Keratinocyte (primary cell): Measurements from ENCODE around the gene TLE6. TPM values are rescaled to one million over a fixed set of nuclear protein-coding genes. Genes with fewer than 3 reads are reported as not detected.

Source experiments
- DNase-seq: peaks from one replicate; pipeline ENCODE4 v3.0.0-alpha.2; 2011; ENCODE audit warnings: low read depth, missing footprints, low spot score
- FAIRE-seq: peaks from 2 replicates; lab custom pipeline; 2011; peaks lifted over from hg19 to GRCh38; lab: Jason Lieb, UNC
- H2AFZ ChIP-seq: 2 replicates; pipeline ENCODE4 v1.6.0; 2012; ENCODE audit warnings: low read length, control low read depth, inconsistent platforms; ENCODE audit not compliant: control insufficient read depth
- H3K27ac ChIP-seq: 2 replicates; pipeline ENCODE4 v1.5.1; 2011; ENCODE audit warnings: low read length; ENCODE audit not compliant: control insufficient read depth, insufficient read depth
- H3K27me3 ChIP-seq: 3 replicates; pipeline ENCODE4 v1.6.0; 2011; ENCODE audit warnings: low read length; ENCODE audit not compliant: control insufficient read depth, insufficient read depth; ENCODE audit errors: extremely low read depth
- H3K36me3 ChIP-seq, 2 experiments: 2 replicates in 1 of 2; 3 replicates in 1 of 2; pipeline ENCODE4 v1.5.1; 2011; ENCODE audit warnings: low read length in 2 of 2, mild to moderate bottlenecking in 1 of 2; ENCODE audit not compliant: control insufficient read depth in 2 of 2, insufficient read depth in 2 of 2; ENCODE audit errors: extremely low read depth in 1 of 2
- H3K4me1 ChIP-seq: 3 replicates; pipeline ENCODE4 v1.5.1; 2011; ENCODE audit warnings: low read length; ENCODE audit not compliant: control insufficient read depth, insufficient read depth; ENCODE audit errors: extremely low read depth
- H3K4me2 ChIP-seq: 3 replicates; pipeline ENCODE4 v1.6.0; 2011; ENCODE audit warnings: low read depth, low read length; ENCODE audit not compliant: control insufficient read depth, insufficient read depth; ENCODE audit errors: extremely low read depth
- H3K4me3 ChIP-seq, 3 experiments: fragments of 200-600 bp in 1 of 3; sonication (generic) in 1 of 3; 2 replicates in 2 of 3; 3 replicates in 1 of 3; pipeline ENCODE4 v1.5.1; 2011 to 2016; ENCODE audit warnings: low read length in 3 of 3, mild to moderate bottlenecking in 3 of 3, control low read depth in 2 of 3, inconsistent platforms in 1 of 3, low read depth in 1 of 3, mixed read lengths in 1 of 3, mixed run types in 1 of 3, moderate library complexity in 1 of 3; ENCODE audit not compliant: control insufficient read depth in 2 of 3, insufficient read depth in 2 of 3; ENCODE audit errors: extremely low read depth in 1 of 3
- H3K79me2 ChIP-seq: 2 replicates; pipeline ENCODE4 v1.6.0; 2012; ENCODE audit warnings: low read length; ENCODE audit not compliant: control insufficient read depth, insufficient read depth
- H3K9ac ChIP-seq: 3 replicates; pipeline ENCODE4 v1.6.0; 2011; ENCODE audit warnings: low read length; ENCODE audit not compliant: control insufficient read depth, insufficient read depth; ENCODE audit errors: extremely low read depth
- H3K9me1 ChIP-seq: 3 replicates; pipeline ENCODE4 v1.6.0; 2011; ENCODE audit warnings: low read length; ENCODE audit not compliant: control insufficient read depth, insufficient read depth; ENCODE audit errors: extremely low read depth
- H3K9me3 ChIP-seq: 2 replicates; pipeline ENCODE4 v1.5.1; 2012; ENCODE audit warnings: low read depth, low read length; ENCODE audit not compliant: control insufficient read depth
- H4K20me1 ChIP-seq: 3 replicates; pipeline ENCODE4 v1.6.0; 2011; ENCODE audit warnings: low read length; ENCODE audit not compliant: control insufficient read depth, insufficient read depth; ENCODE audit errors: extremely low read depth
- CTCF ChIP-seq, 3 experiments: IDR thresholded peaks in 1 of 3; conservative IDR thresholded peaks in 1 of 3; optimal IDR thresholded peaks in 1 of 3; 2 replicates in 2 of 3; 3 replicates in 1 of 3; pipeline versions ENCODE3 to v1.5.1; 2011; ENCODE audit warnings: low read length in 3 of 3, mild to moderate bottlenecking in 3 of 3, moderate library complexity in 2 of 3, control low read depth in 1 of 3, inconsistent platforms in 1 of 3; ENCODE audit not compliant: insufficient read depth in 2 of 3; ENCODE audit errors: extremely low read depth in 1 of 3
- EZH2 ChIP-seq: IDR thresholded peaks from one replicate; pipeline ENCODE4 v1.6.1; 2012; ENCODE audit warnings: inconsistent platforms, mild to moderate bottlenecking, low read length, moderate library complexity
- dilution Hi-C: fragments of 300-500 bp; cut with MboI; formaldehyde crosslinking; loops from one replicate; pipeline ENCODE4 v1.7.0; 2020; ENCODE audit warnings: low sequenced_read_pairs; ENCODE audit not compliant: extremely low pct_ligation_motif_present
- polyA plus RNA-seq, 5 experiments: library from polyadenylated mRNA; depleted of rRNA in 3 of 5; stranded (reverse) in 3 of 5; stranded (forward) in 1 of 5; unstranded in 1 of 5; fragments of >200 nt; gene quantifications; 1 replicate in 1 of 5; 2 replicates in 3 of 5; 3 replicates in 1 of 5; pipeline versions ENCODE4 v1.2.1 to v1.2.3, GENCODE V29; 2011 to 2012; ENCODE audit warnings: missing spikeins in 2 of 5, low read depth in 1 of 5, low replicate concordance in 1 of 5

The TLE6 gene
- polyA plus RNA-seq, 1 donor (not counting 4 experiments of a cell fraction or from before 2014, with no cell fraction given), result 1.2 TPM

GRCh38 chr19:3034406-3034655 lies 57.0 kb downstream of the TLE6 start:
- Histone ChIP-seq H3K9me1 (no peaks in the 10 kb centered on the region), H3K4me1 (peaks cover 14% of the 10 kb centered on the region), H3K4me2 (peak overlapping the region; percentile 91), H3K9me3 (no peaks in the 10 kb centered on the region), H3K36me3 (no peaks in the 10 kb centered on the region), H3K79me2 (no peaks in the 10 kb centered on the region), H3K9ac (no peak overlapping the region), H3K27me3 (peaks cover 12% of the 10 kb centered on the region), H2AFZ (peak overlapping the region; percentile 53), H4K20me1 (no peaks in the 10 kb centered on the region), H3K27ac (no peak overlapping the region), H3K4me3 (no peak overlapping the region)
- no peak for TF ChIP-seq CTCF (optimal IDR thresholded peaks at IDR 0.05 in 1 of 3, IDR thresholded peaks at IDR 0.05 in 1 of 3, conservative IDR thresholded peaks at IDR 0.05 in 1 of 3; ENCODE audit: extremely low read depth in 1 of 3, insufficient read depth in 2 of 3, low read length in 3 of 3)
- no peak for TF ChIP-seq EZH2
- dilution Hi-C loops, result no loop called here
- FAIRE-seq, result no peak
- DNase-seq, result no peak

- peak; percentile 51 for FAIRE-seq
- TF ChIP-seq CTCF (optimal IDR thresholded peaks at IDR 0.05 in 1 of 3, IDR thresholded peaks at IDR 0.05 in 1 of 3, conservative IDR thresholded peaks at IDR 0.05 in 1 of 3; ENCODE audit: extremely low read depth in 1 of 3, insufficient read depth in 2 of 3, low read length in 3 of 3) (no peak), EZH2 (no peak)
- no peaks in the 10 kb centered on the region for H3K36me3 ChIP-seq
- H3K27ac ChIP-seq, result peak overlapping the region; percentile 76
- H3K4me3 ChIP-seq, result peak overlapping the region; percentile 35 to 65 (median 54)
- H3K4me1 ChIP-seq, result peaks cover 14% of the 10 kb centered on the region
- no peaks in the 10 kb centered on the region for H3K9me3 ChIP-seq
- H3K79me2 ChIP-seq, result no peaks in the 10 kb centered on the region
- DNase-seq, result no peak
- peak overlapping the region; percentile 91 for H3K4me2 ChIP-seq
- H2AFZ ChIP-seq, result peak overlapping the region; percentile 53
- dilution Hi-C loops, result no loop called here
- no peaks in the 10 kb centered on the region for H3K9me1 ChIP-seq
- no peaks in the 10 kb centered on the region for H4K20me1 ChIP-seq
- H3K9ac ChIP-seq, result peak overlapping the region; percentile 79
- H3K27me3 ChIP-seq, result peaks cover 7% of the 10 kb centered on the region
Observed at GRCh38 chr19:3034656-3035541, 57.5 kb downstream of the TLE6 start.
